ENCODE measurements around the gene SLC45A1.

The SLC45A1 gene

DNA sequence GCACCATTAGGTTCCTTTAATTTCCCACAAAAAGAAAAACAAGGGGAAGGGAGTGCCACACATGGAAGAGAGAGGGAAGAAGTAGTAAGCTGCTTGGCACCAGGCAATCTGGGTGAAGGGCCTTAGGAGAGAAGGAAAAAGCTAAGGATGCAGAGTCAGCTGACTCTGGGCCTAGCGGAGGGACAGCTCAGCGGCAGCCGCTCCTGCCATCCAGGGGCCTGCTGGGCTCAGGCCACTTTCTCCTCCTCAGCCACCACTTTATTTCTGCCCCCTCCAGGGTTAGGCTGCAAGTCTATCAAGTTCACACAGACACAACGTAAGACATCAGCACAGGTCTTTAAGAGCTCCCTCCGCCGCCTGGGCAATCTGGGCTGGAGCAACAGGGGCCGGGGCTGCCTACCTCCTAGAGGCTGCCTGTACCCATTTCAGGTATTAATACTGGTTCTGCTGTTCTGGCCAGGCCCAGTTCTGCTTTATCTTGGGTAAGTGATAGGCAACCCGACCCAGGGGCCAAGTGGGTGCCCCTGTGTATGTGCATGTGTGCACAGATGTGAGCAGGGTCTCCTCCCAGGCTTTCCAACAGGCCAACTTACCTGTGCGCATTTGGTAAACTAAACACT is 53.6 kb downstream of the SLC45A1 start:
- Histone ChIP-seq H3K36me3 (ENCODE audit: control insufficient read depth in 2 of 2, insufficient read depth in 1 of 2, low read length in 2 of 2) (peaks cover 0 to 6% of the 10 kb centered on the region in 2 experiments; a peak in 1 of 3 replicates), H3K9me3 (ENCODE audit: control insufficient read depth, insufficient read depth, low read depth, low read length) (no peaks in the 10 kb centered on the region), H3K4me1 (ENCODE audit: control insufficient read depth, insufficient read depth, low read length) (peaks cover 14% of the 10 kb centered on the region), H3K27ac (ENCODE audit: extremely low read depth, low read depth, low read length) (no peak overlapping the region), H3K4me3 (ENCODE audit: low read depth, low read length) (no peak overlapping the region)
- ChIA-PET CTCF (interaction anchor here (0.6 to 1.8 kb wide), 2 partner anchors 10 to 45 kb away, joined by 3 read pairs; no protein-coding TSS in a partner anchor), POLR2A (interaction anchor here (0.6 kb wide), 1 partner anchor 490 kb away, joined by 6 read pairs; no protein-coding TSS in a partner anchor)
- no peak for TF ChIP-seq ZNF16 (tag by site-specific recombination; IDR thresholded peaks at IDR 0.05; ENCODE audit: low read depth)
- no peak for TF ChIP-seq ZNF175 (tag by site-specific recombination; IDR thresholded peaks at IDR 0.05)
- TF ChIP-seq ZNF488 (tag by site-specific recombination; IDR thresholded peaks at IDR 0.05), result no peak
- TF ChIP-seq BCL6B (tag by site-specific recombination; IDR thresholded peaks at IDR 0.05), result no peak
- TF ChIP-seq, protein P1, sequence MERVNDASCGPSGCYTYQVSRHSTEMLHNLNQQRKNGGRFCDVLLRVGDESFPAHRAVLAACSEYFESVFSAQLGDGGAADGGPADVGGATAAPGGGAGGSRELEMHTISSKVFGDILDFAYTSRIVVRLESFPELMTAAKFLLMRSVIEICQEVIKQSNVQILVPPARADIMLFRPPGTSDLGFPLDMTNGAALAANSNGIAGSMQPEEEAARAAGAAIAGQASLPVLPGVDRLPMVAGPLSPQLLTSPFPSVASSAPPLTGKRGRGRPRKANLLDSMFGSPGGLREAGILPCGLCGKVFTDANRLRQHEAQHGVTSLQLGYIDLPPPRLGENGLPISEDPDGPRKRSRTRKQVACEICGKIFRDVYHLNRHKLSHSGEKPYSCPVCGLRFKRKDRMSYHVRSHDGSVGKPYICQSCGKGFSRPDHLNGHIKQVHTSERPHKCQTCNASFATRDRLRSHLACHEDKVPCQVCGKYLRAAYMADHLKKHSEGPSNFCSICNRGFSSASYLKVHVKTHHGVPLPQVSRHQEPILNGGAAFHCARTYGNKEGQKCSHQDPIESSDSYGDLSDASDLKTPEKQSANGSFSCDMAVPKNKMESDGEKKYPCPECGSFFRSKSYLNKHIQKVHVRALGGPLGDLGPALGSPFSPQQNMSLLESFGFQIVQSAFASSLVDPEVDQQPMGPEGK (tag by site-specific recombination; IDR thresholded peaks at IDR 0.05), result no peak

DNA sequence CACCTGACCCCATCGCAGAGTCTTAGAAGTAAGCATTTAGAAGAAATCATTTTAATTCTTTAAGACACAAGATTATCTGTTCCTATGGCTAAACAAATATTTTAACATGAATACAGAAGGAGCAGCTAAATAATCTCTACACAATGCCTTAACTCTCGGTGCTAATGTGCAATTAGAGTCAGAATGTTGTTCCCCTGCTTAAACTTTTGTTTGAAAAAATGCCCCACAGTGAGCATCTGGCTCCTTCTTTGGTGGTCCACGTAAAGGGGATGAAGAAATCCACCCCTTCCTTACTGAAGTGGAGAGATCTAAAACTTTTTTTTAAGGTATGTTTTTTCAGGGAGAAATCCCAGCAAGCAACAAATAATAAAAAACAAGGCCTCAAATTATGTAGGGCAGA is 55.2 kb downstream of the SLC45A1 start:
- no peak for TF ChIP-seq KLF8 (tag by site-specific recombination; IDR thresholded peaks at IDR 0.05)
- no peak for TF ChIP-seq AEBP2 (tag by site-specific recombination; IDR thresholded peaks at IDR 0.05; ENCODE audit: borderline replicate concordance)
- TF ChIP-seq, protein P2, sequence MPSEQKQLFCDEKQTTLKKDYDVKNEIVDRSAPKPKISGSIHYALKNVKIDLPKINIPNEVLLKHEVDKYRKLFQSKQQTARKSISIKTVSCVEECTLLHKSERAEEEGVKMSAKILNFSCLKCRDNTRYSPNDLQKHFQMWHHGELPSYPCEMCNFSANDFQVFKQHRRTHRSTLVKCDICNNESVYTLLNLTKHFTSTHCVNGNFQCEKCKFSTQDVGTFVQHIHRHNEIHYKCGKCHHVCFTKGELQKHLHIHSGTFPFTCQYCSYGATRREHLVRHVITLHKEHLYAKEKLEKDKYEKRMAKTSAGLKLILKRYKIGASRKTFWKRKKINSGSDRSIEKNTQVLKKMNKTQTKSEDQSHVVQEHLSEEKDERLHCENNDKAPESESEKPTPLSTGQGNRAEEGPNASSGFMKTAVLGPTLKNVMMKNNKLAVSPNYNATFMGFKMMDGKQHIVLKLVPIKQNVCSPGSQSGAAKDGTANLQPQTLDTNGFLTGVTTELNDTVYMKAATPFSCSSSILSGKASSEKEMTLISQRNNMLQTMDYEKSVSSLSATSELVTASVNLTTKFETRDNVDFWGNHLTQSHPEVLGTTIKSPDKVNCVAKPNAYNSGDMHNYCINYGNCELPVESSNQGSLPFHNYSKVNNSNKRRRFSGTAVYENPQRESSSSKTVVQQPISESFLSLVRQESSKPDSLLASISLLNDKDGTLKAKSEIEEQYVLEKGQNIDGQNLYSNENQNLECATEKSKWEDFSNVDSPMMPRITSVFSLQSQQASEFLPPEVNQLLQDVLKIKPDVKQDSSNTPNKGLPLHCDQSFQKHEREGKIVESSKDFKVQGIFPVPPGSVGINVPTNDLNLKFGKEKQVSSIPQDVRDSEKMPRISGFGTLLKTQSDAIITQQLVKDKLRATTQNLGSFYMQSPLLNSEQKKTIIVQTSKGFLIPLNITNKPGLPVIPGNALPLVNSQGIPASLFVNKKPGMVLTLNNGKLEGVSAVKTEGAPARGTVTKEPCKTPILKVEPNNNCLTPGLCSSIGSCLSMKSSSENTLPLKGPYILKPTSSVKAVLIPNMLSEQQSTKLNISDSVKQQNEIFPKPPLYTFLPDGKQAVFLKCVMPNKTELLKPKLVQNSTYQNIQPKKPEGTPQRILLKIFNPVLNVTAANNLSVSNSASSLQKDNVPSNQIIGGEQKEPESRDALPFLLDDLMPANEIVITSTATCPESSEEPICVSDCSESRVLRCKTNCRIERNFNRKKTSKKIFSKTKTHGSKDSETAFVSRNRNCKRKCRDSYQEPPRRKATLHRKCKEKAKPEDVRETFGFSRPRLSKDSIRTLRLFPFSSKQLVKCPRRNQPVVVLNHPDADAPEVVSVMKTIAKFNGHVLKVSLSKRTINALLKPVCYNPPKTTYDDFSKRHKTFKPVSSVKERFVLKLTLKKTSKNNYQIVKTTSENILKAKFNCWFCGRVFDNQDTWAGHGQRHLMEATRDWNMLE (tag by site-specific recombination; conservative IDR thresholded peaks at IDR 0.05; ENCODE audit: low read depth), result no peak
- TF ChIP-seq ZFP69B (tag by site-specific recombination; IDR thresholded peaks at IDR 0.05), result no peak
- no peak for TF ChIP-seq ZNF521 (tag by site-specific recombination; IDR thresholded peaks at IDR 0.05)
- TF ChIP-seq ZBTB48 (tag by site-specific recombination; IDR thresholded peaks at IDR 0.05), result no peak
- TF ChIP-seq KLF1 (tag by site-specific recombination; IDR thresholded peaks at IDR 0.05), result no peak
- no peak for TF ChIP-seq ZNF473 (tag by site-specific recombination; IDR thresholded peaks at IDR 0.05)
- no peak for TF ChIP-seq ZNF394 (tag by site-specific recombination; IDR thresholded peaks at IDR 0.05; ENCODE audit: borderline replicate concordance)
- TF ChIP-seq, protein P3, sequence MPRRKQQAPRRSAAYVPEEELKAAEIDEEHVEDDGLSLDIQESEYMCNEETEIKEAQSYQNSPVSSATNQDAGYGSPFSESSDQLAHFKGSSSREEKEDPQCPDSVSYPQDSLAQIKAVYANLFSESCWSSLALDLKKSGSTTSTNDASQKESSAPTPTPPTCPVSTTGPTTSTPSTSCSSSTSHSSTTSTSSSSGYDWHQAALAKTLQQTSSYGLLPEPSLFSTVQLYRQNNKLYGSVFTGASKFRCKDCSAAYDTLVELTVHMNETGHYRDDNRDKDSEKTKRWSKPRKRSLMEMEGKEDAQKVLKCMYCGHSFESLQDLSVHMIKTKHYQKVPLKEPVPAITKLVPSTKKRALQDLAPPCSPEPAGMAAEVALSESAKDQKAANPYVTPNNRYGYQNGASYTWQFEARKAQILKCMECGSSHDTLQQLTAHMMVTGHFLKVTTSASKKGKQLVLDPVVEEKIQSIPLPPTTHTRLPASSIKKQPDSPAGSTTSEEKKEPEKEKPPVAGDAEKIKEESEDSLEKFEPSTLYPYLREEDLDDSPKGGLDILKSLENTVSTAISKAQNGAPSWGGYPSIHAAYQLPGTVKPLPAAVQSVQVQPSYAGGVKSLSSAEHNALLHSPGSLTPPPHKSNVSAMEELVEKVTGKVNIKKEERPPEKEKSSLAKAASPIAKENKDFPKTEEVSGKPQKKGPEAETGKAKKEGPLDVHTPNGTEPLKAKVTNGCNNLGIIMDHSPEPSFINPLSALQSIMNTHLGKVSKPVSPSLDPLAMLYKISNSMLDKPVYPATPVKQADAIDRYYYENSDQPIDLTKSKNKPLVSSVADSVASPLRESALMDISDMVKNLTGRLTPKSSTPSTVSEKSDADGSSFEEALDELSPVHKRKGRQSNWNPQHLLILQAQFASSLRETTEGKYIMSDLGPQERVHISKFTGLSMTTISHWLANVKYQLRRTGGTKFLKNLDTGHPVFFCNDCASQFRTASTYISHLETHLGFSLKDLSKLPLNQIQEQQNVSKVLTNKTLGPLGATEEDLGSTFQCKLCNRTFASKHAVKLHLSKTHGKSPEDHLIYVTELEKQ (tag by site-specific recombination; IDR thresholded peaks at IDR 0.05; ENCODE audit: borderline replicate concordance), result no peak
- TF ChIP-seq ZNF701 (tag by site-specific recombination; IDR thresholded peaks at IDR 0.05), result no peak
- no peak for TF ChIP-seq ZNF561 (tag by site-specific recombination; IDR thresholded peaks at IDR 0.05; ENCODE audit: borderline replicate concordance)
- peaks cover 14% of the 10 kb centered on the region for H3K4me1 ChIP-seq (ENCODE audit: control insufficient read depth, insufficient read depth, low read length)
- no peak overlapping the region for H3K4me3 ChIP-seq (ENCODE audit: low read depth, low read length)
- ChIA-PET POLR2A (no interaction called here), CTCF (interaction anchor here (0.6 kb wide), 1 partner anchor 315 kb away, joined by 4 read pairs; no protein-coding TSS in a partner anchor)
- no peaks in the 10 kb centered on the region for H3K9me3 ChIP-seq (ENCODE audit: control insufficient read depth, insufficient read depth, low read depth, low read length)
- no peak overlapping the region for H3K27ac ChIP-seq (ENCODE audit: extremely low read depth, low read depth, low read length)
- H3K36me3 ChIP-seq (ENCODE audit: control insufficient read depth in 2 of 2, insufficient read depth in 1 of 2, low read length in 2 of 2), result peaks cover 0 to 5% of the 10 kb centered on the region in 2 experiments; a peak in 1 of 3 replicates

All from HEK293 (cell line).